ENCODE measurements around the gene CLEC3B.
A peak's percentile ranks its signal among the peaks of the same experiment; 100 is the strongest.

Gene CLEC3B

GRCh38 chr3:45007091-45007490 lies 19.0 kb upstream of the CLEC3B start:
- no peak for DNase-seq

- DNase-seq = no peak
These were observed 18.0 kb upstream of the CLEC3B start for GRCh38 chr3:45008117-45008516.

GRCh38 chr3:45009868-45010267 lies 16.2 kb upstream of the CLEC3B start:
- DNase-seq = no peak

- no peak for DNase-seq
These were observed 15.2 kb upstream of the CLEC3B start for GRCh38 chr3:45010811-45011333.

- DNase-seq = no peak
These were observed 14.2 kb upstream of the CLEC3B start for GRCh38 chr3:45011756-45012508.

- no peak for DNase-seq
These were observed 13.5 kb upstream of the CLEC3B start for GRCh38 chr3:45012577-45012976.

- DNase-seq = no peak
These were observed 9.2 kb upstream of the CLEC3B start for GRCh38 chr3:45016916-45017315.

- no peak for DNase-seq
These were observed 8.3 kb upstream of the CLEC3B start for GRCh38 chr3:45017821-45018220.

- no peak for DNase-seq
These were observed 5.6 kb upstream of the CLEC3B start for GRCh38 chr3:45020534-45020933.

- no peak for DNase-seq
These were observed 4.4 kb upstream of the CLEC3B start for GRCh38 chr3:45021524-45022297.

- DNase-seq = no peak
These were observed 2.4 kb upstream of the CLEC3B start for GRCh38 chr3:45023675-45024074.

- DNase-seq = no peak
These were observed 1.4 kb upstream of the CLEC3B start for GRCh38 chr3:45024542-45025255.

- no peak for DNase-seq
These were observed 854 bp downstream of the CLEC3B start for GRCh38 chr3:45026957-45027356.

GRCh38 chr3:45027441-45027840 lies 1.3 kb downstream of the CLEC3B start:
- DNase-seq = no peak

- DNase-seq = no peak
These were observed 3.1 kb downstream of the CLEC3B start for GRCh38 chr3:45029216-45029615.

GRCh38 chr3:45029661-45030060 lies 3.6 kb downstream of the CLEC3B start:
- no peak for DNase-seq

- no peak for DNase-seq
These were observed 5.4 kb downstream of the CLEC3B start for GRCh38 chr3:45031531-45031930.

- no peak for DNase-seq
These were observed 6.0 kb downstream of the CLEC3B start for GRCh38 chr3:45032113-45032512.

- no peak for DNase-seq
These were observed 7.7 kb downstream of the CLEC3B start for GRCh38 chr3:45033791-45034190.

GRCh38 chr3:45034612-45035252 lies 8.6 kb downstream of the CLEC3B start:
- peak; percentile 43 to 51 for DNase-seq

GRCh38 chr3:45035441-45036301 lies 9.6 kb downstream of the CLEC3B start:
- peak; percentile 37 to 43 for DNase-seq
